Keratinocyte (primary cell): Measurements from ENCODE around the gene ELF4. TPM values are rescaled to one million over a fixed set of nuclear protein-coding genes. Genes with fewer than 3 reads are reported as not detected.

ENCODE experiments used
- DNase-seq: peaks from one replicate; pipeline ENCODE4 v3.0.0-alpha.2; 2011; ENCODE audit warnings: low read depth, missing footprints, low spot score
- FAIRE-seq: peaks from 2 replicates; lab custom pipeline; 2011; peaks lifted over from hg19 to GRCh38; lab: Jason Lieb, UNC
- H2AFZ ChIP-seq: 2 replicates; pipeline ENCODE4 v1.6.0; 2012; ENCODE audit warnings: low read length, control low read depth, inconsistent platforms; ENCODE audit not compliant: control insufficient read depth
- H3K27ac ChIP-seq: 2 replicates; pipeline ENCODE4 v1.5.1; 2011; ENCODE audit warnings: low read length; ENCODE audit not compliant: control insufficient read depth, insufficient read depth
- H3K27me3 ChIP-seq: 3 replicates; pipeline ENCODE4 v1.6.0; 2011; ENCODE audit warnings: low read length; ENCODE audit not compliant: control insufficient read depth, insufficient read depth; ENCODE audit errors: extremely low read depth
- H3K36me3 ChIP-seq, 2 experiments: 2 replicates in 1 of 2; 3 replicates in 1 of 2; pipeline ENCODE4 v1.5.1; 2011; ENCODE audit warnings: low read length in 2 of 2, mild to moderate bottlenecking in 1 of 2; ENCODE audit not compliant: control insufficient read depth in 2 of 2, insufficient read depth in 2 of 2; ENCODE audit errors: extremely low read depth in 1 of 2
- H3K4me1 ChIP-seq: 3 replicates; pipeline ENCODE4 v1.5.1; 2011; ENCODE audit warnings: low read length; ENCODE audit not compliant: control insufficient read depth, insufficient read depth; ENCODE audit errors: extremely low read depth
- H3K4me2 ChIP-seq: 3 replicates; pipeline ENCODE4 v1.6.0; 2011; ENCODE audit warnings: low read depth, low read length; ENCODE audit not compliant: control insufficient read depth, insufficient read depth; ENCODE audit errors: extremely low read depth
- H3K4me3 ChIP-seq, 3 experiments: fragments of 200-600 bp in 1 of 3; sonication (generic) in 1 of 3; 2 replicates in 2 of 3; 3 replicates in 1 of 3; pipeline ENCODE4 v1.5.1; 2011 to 2016; ENCODE audit warnings: low read length in 3 of 3, mild to moderate bottlenecking in 3 of 3, control low read depth in 2 of 3, inconsistent platforms in 1 of 3, low read depth in 1 of 3, mixed read lengths in 1 of 3, mixed run types in 1 of 3, moderate library complexity in 1 of 3; ENCODE audit not compliant: control insufficient read depth in 2 of 3, insufficient read depth in 2 of 3; ENCODE audit errors: extremely low read depth in 1 of 3
- H3K79me2 ChIP-seq: 2 replicates; pipeline ENCODE4 v1.6.0; 2012; ENCODE audit warnings: low read length; ENCODE audit not compliant: control insufficient read depth, insufficient read depth
- H3K9ac ChIP-seq: 3 replicates; pipeline ENCODE4 v1.6.0; 2011; ENCODE audit warnings: low read length; ENCODE audit not compliant: control insufficient read depth, insufficient read depth; ENCODE audit errors: extremely low read depth
- H3K9me1 ChIP-seq: 3 replicates; pipeline ENCODE4 v1.6.0; 2011; ENCODE audit warnings: low read length; ENCODE audit not compliant: control insufficient read depth, insufficient read depth; ENCODE audit errors: extremely low read depth
- H3K9me3 ChIP-seq: 2 replicates; pipeline ENCODE4 v1.5.1; 2012; ENCODE audit warnings: low read depth, low read length; ENCODE audit not compliant: control insufficient read depth
- H4K20me1 ChIP-seq: 3 replicates; pipeline ENCODE4 v1.6.0; 2011; ENCODE audit warnings: low read length; ENCODE audit not compliant: control insufficient read depth, insufficient read depth; ENCODE audit errors: extremely low read depth
- CTCF ChIP-seq, 3 experiments: IDR thresholded peaks in 1 of 3; conservative IDR thresholded peaks in 1 of 3; optimal IDR thresholded peaks in 1 of 3; 2 replicates in 2 of 3; 3 replicates in 1 of 3; pipeline versions ENCODE3 to v1.5.1; 2011; ENCODE audit warnings: low read length in 3 of 3, mild to moderate bottlenecking in 3 of 3, moderate library complexity in 2 of 3, control low read depth in 1 of 3, inconsistent platforms in 1 of 3; ENCODE audit not compliant: insufficient read depth in 2 of 3; ENCODE audit errors: extremely low read depth in 1 of 3
- EZH2 ChIP-seq: IDR thresholded peaks from one replicate; pipeline ENCODE4 v1.6.1; 2012; ENCODE audit warnings: inconsistent platforms, mild to moderate bottlenecking, low read length, moderate library complexity
- dilution Hi-C: fragments of 300-500 bp; cut with MboI; formaldehyde crosslinking; loops from one replicate; pipeline ENCODE4 v1.7.0; 2020; ENCODE audit warnings: low sequenced_read_pairs; ENCODE audit not compliant: extremely low pct_ligation_motif_present
- polyA plus RNA-seq, 5 experiments: library from polyadenylated mRNA; depleted of rRNA in 3 of 5; stranded (reverse) in 3 of 5; stranded (forward) in 1 of 5; unstranded in 1 of 5; fragments of >200 nt; gene quantifications; 1 replicate in 1 of 5; 2 replicates in 3 of 5; 3 replicates in 1 of 5; pipeline versions ENCODE4 v1.2.1 to v1.2.3, GENCODE V29; 2011 to 2012; ENCODE audit warnings: missing spikeins in 2 of 5, low read depth in 1 of 5, low replicate concordance in 1 of 5

ELF4 gene
- polyA plus RNA-seq, 1 donor (not counting 4 experiments of a cell fraction or from before 2014, with no cell fraction given): 17.6 TPM

- Histone ChIP-seq H4K20me1 (peaks cover 6% of the 10 kb centered on the region), H3K9ac (peak overlapping the region; percentile 85), H3K4me3 (peak overlapping the region; percentile 52 to 73 (median 63)), H3K27ac (peak overlapping the region; percentile 76), H3K4me1 (peaks cover 30% of the 10 kb centered on the region), H2AFZ (no peak overlapping the region), H3K27me3 (no peaks in the 10 kb centered on the region), H3K9me1 (no peaks in the 10 kb centered on the region), H3K36me3 (peaks cover 0 to 1% of the 10 kb centered on the region in 2 experiments), H3K79me2 (peaks cover 46% of the 10 kb centered on the region), H3K4me2 (peak overlapping the region; percentile 84), H3K9me3 (no peaks in the 10 kb centered on the region)
- DNase-seq (no peak), FAIRE-seq (no peak)
- dilution Hi-C loops: no loop called here
- TF ChIP-seq EZH2: no peak
- no peak for TF ChIP-seq CTCF (optimal IDR thresholded peaks at IDR 0.05 in 1 of 3, IDR thresholded peaks at IDR 0.05 in 1 of 3, conservative IDR thresholded peaks at IDR 0.05 in 1 of 3; ENCODE audit: extremely low read depth in 1 of 3, insufficient read depth in 2 of 3, low read length in 3 of 3)
These were observed 593 bp downstream of the ELF4 start for GRCh38 chrX:130109429-130110378.

GRCh38 chrX:130108647-130109428 lies 1.5 kb downstream of the ELF4 start:
- Histone ChIP-seq H3K4me1 (peaks cover 26% of the 10 kb centered on the region), H3K9me1 (no peaks in the 10 kb centered on the region), H3K9ac (peak overlapping the region; percentile 85), H3K4me3 (peak overlapping the region; percentile 52 to 73 (median 63)), H2AFZ (no peak overlapping the region), H3K9me3 (no peaks in the 10 kb centered on the region), H3K27ac (peak overlapping the region; percentile 76), H4K20me1 (peaks cover 11% of the 10 kb centered on the region), H3K4me2 (peak overlapping the region; percentile 84), H3K79me2 (peaks cover 55% of the 10 kb centered on the region), H3K27me3 (no peaks in the 10 kb centered on the region), H3K36me3 (peaks cover 0 to 1% of the 10 kb centered on the region in 2 experiments)
- TF ChIP-seq CTCF (optimal IDR thresholded peaks at IDR 0.05 in 1 of 3, IDR thresholded peaks at IDR 0.05 in 1 of 3, conservative IDR thresholded peaks at IDR 0.05 in 1 of 3; ENCODE audit: extremely low read depth in 1 of 3, insufficient read depth in 2 of 3, low read length in 3 of 3): peak in 1 of 3 experiments; percentile 19
- no peak for TF ChIP-seq EZH2
- FAIRE-seq (no peak), DNase-seq (no peak)
- dilution Hi-C loops: no loop called here
